GM18858 (cell line): ENCODE data around the gene SLC35G1.

Experiments
- ATAC-seq: cut with Tn5 transposase; IDR thresholded peaks from one replicate; pipeline ENCODE4 v1.9.1; 2021; ENCODE audit not compliant: unreplicated experiment

The SLC35G1 gene

DNA sequence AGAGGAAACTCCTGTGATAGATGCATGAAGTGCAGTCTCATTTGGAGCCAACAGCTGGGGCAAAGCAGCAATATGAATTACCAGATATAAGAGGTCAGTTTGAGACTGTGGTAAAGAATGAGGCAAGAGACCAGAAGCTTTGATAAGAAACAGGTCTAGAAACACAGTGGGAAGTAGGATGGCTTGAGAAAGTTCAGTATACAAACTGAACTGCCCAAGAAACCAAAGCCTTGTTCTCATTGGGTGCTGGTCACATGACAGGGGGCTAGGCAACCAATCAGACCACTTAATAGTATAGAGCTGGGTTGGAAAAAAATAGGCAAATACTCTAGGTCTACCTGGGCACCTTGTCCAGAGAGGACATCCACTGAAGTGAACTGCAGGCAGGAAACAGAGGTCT, 53.7 kb downstream of the SLC35G1 start:
- no peak for ATAC-seq

DNA sequence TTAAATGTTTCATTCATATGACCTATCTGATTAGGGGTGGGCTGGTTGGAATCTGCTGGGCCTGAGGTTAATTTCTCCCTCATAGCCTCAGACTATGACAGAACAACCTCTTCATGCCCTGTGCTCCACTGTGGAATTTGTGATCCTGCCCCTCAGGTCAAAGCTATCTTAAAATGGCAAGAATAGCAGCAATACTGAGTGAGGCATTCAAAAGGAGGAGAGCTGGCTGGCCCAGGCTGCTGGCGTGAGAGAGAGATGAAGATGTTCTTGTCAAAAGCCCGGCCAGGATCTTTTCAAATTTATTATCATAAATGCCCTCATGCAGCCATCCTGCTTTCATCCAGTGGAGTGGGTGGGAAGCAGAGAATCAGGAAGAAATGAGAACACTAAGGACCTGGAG, 58.1 kb downstream of the SLC35G1 start:
- no peak for ATAC-seq
